IMR-90 (cell line): ENCODE measurements around the gene HS2ST1. TPM values are rescaled to one million over a fixed set of nuclear protein-coding genes. Genes with fewer than 3 reads are reported as not detected.

Experiments
- ATAC-seq: fragments of 200-7000 bp; cut with Tn5 transposase; 2 replicates; pipeline ENCODE4 v1.9.1; 2020; ENCODE audit warnings: low read depth, mild to moderate bottlenecking, moderate library complexity
- BruUV-seq: library from RNA; stranded (reverse); fragments of 400-500 nt; replicated peaks from 2 replicates; lab custom pipeline; 2021; lab: Mats Ljungman, UMichigan
- CTCF ChIA-PET: fragments of 300-600 bp; formaldehyde crosslinking; extraction: SDS; loops from one replicate; lab custom pipeline; 2021; ENCODE audit warnings: antibody characterized with exemption; lab: Yijun Ruan, JAX
- POLR2A ChIA-PET: fragments of 300-600 bp; sonication (Branson Sonifier 250); formaldehyde crosslinking; loops from one replicate; lab custom pipeline; 2022; ENCODE audit warnings: antibody characterized with exemption; ENCODE audit not compliant: unreplicated experiment; lab: Charles Lee
- DNase-seq: peaks from one replicate; pipeline ENCODE4 v3.0.0; 2013
- H2AFZ ChIP-seq: replicated peaks from 2 replicates; pipeline ENCODE3; 2013; ENCODE audit warnings: low read length, mild to moderate bottlenecking; ENCODE audit not compliant: poor library complexity
- H2AK5ac ChIP-seq: 2 replicates; pipeline ENCODE4 v1.6.1; 2013; ENCODE audit warnings: low read depth, low read length, inconsistent platforms
- H2AK9ac ChIP-seq: replicated peaks from 2 replicates; pipeline ENCODE3; 2013; ENCODE audit warnings: mild to moderate bottlenecking, low read depth, low read length, moderate library complexity; ENCODE audit not compliant: poor library complexity
- H2BK120ac ChIP-seq: 2 replicates; pipeline ENCODE4 v1.6.1; 2013; ENCODE audit warnings: low read depth, low read length, inconsistent platforms
- H2BK15ac ChIP-seq: 3 replicates; pipeline ENCODE4 v1.6.1; 2013; ENCODE audit warnings: low read depth, low read length, inconsistent platforms
- H2BK20ac ChIP-seq: 2 replicates; pipeline ENCODE4 v1.6.1; 2013; ENCODE audit warnings: low read depth, mild to moderate bottlenecking, inconsistent platforms, low read length, moderate library complexity
- H2BK5ac ChIP-seq: 2 replicates; pipeline ENCODE4 v1.6.1; 2013; ENCODE audit warnings: mild to moderate bottlenecking, low read depth, low read length, inconsistent platforms; ENCODE audit not compliant: poor library complexity, severe bottlenecking
- H3K14ac ChIP-seq: replicated peaks from 2 replicates; pipeline ENCODE4 v1.6.1; 2013; ENCODE audit warnings: low read depth, low read length, inconsistent platforms
- H3K18ac ChIP-seq: 2 replicates; pipeline ENCODE4 v1.6.1; 2013; ENCODE audit warnings: low read depth, low read length, control low read depth
- H3K23ac ChIP-seq: 2 replicates; pipeline ENCODE4 v1.6.1; 2013; ENCODE audit warnings: low read depth, low read length, inconsistent platforms
- H3K27ac ChIP-seq: 2 replicates; pipeline ENCODE4 v1.5.1; 2013; ENCODE audit warnings: mild to moderate bottlenecking, control low read depth, low read length; ENCODE audit not compliant: insufficient read depth
- H3K27me3 ChIP-seq: 2 replicates; pipeline ENCODE4 v1.6.1; 2013; ENCODE audit warnings: low read length; ENCODE audit not compliant: control insufficient read depth, insufficient read depth
- H3K36me3 ChIP-seq: 2 replicates; pipeline ENCODE4 v1.6.1; 2013; ENCODE audit warnings: low read length, mixed read lengths; ENCODE audit not compliant: control insufficient read depth, insufficient read depth
- H3K4ac ChIP-seq: 2 replicates; pipeline ENCODE4 v1.6.1; 2013; ENCODE audit warnings: low read depth, low read length, inconsistent platforms
- H3K4me1 ChIP-seq: 2 replicates; pipeline ENCODE4 v1.6.1; 2013; ENCODE audit warnings: low read length, mixed read lengths; ENCODE audit not compliant: control insufficient read depth, insufficient read depth
- H3K4me2 ChIP-seq: 2 replicates; pipeline ENCODE4 v1.6.1; 2013; ENCODE audit warnings: low read depth, mild to moderate bottlenecking, control low read depth, low read length, moderate library complexity
- H3K4me3 ChIP-seq: 2 replicates; pipeline ENCODE4 v1.5.1; 2013; ENCODE audit warnings: low read depth, mild to moderate bottlenecking, control low read depth, low read length, moderate library complexity; ENCODE audit not compliant: insufficient read depth
- H3K56ac ChIP-seq: 2 replicates; pipeline ENCODE4 v1.6.1; 2013; ENCODE audit warnings: low read length, inconsistent platforms; ENCODE audit not compliant: insufficient read depth; ENCODE audit errors: extremely low read depth
- H3K79me1 ChIP-seq, 2 experiments: 2 replicates each; pipeline ENCODE4 v1.6.1; 2013; ENCODE audit warnings: low read length in 2 of 2, inconsistent platforms in 1 of 2, low read depth in 1 of 2
- H3K9ac ChIP-seq: 2 replicates; pipeline ENCODE4 v1.6.1; 2013; ENCODE audit warnings: low read depth, low read length, control low read depth
- H3K9me1 ChIP-seq: 2 replicates; pipeline ENCODE4 v1.6.1; 2013; ENCODE audit warnings: low read length, inconsistent platforms; ENCODE audit not compliant: insufficient read depth
- H3K9me3 ChIP-seq: 2 replicates; pipeline ENCODE4 v1.6.1; 2013; ENCODE audit warnings: low read length; ENCODE audit not compliant: control insufficient read depth, insufficient read depth
- H4K20me1 ChIP-seq: 2 replicates; pipeline ENCODE4 v1.6.1; 2013; ENCODE audit warnings: low read length, inconsistent platforms; ENCODE audit not compliant: insufficient read depth
- H4K5ac ChIP-seq: 2 replicates; pipeline ENCODE4 v1.6.1; 2013; ENCODE audit warnings: mild to moderate bottlenecking, low read depth, low read length, control low read depth
- H4K8ac ChIP-seq, 2 experiments: 2 replicates each; pipeline ENCODE4 v1.6.1; 2013; ENCODE audit warnings: low read depth in 2 of 2, low read length in 2 of 2, control low read depth in 1 of 2, inconsistent platforms in 1 of 2
- H4K91ac ChIP-seq: 2 replicates; pipeline ENCODE4 v1.6.1; 2013; ENCODE audit warnings: low read depth, low read length, inconsistent platforms; ENCODE audit not compliant: insufficient read depth
- CEBPB ChIP-seq: IDR thresholded peaks from 2 replicates; pipeline ENCODE4 v1.6.1; 2012; ENCODE audit warnings: low read depth, low read length, improper control_type of control experiment
- CHD1 ChIP-seq: IDR thresholded peaks from 2 replicates; pipeline ENCODE4 v1.6.1; 2012; ENCODE audit warnings: low read depth, low read length, improper control_type of control experiment
- CTCF ChIP-seq: conservative IDR thresholded peaks from 2 replicates; pipeline ENCODE4 v1.5.1; 2012; ENCODE audit warnings: mild to moderate bottlenecking, low read depth, low read length, improper control_type of control experiment
- ELK1 ChIP-seq: fragments of 150-350 bp; IDR thresholded peaks from 2 replicates; pipeline ENCODE4 v1.6.1; 2016; ENCODE audit warnings: low read depth, mild to moderate bottlenecking, low read length, moderate library complexity, borderline replicate concordance
- FOS ChIP-seq: fragments of 150-350 bp; IDR thresholded peaks from 2 replicates; pipeline ENCODE4 v1.6.1; 2016; ENCODE audit warnings: low read depth, low read length
- MAFK ChIP-seq: IDR thresholded peaks from 2 replicates; pipeline ENCODE4 v1.6.1; 2012; ENCODE audit warnings: low read depth, low read length, improper control_type of control experiment
- MAZ ChIP-seq: IDR thresholded peaks from 2 replicates; pipeline ENCODE4 v1.6.1; 2012; ENCODE audit warnings: low read depth, mild to moderate bottlenecking, low read length, improper control_type of control experiment, moderate library complexity, borderline replicate concordance
- MXI1 ChIP-seq: IDR thresholded peaks from 2 replicates; pipeline ENCODE4 v1.6.1; 2012; ENCODE audit warnings: low read depth, mild to moderate bottlenecking, low read length, moderate library complexity, borderline replicate concordance
- NFE2L2 ChIP-seq: fragments of 150-350 bp; IDR thresholded peaks from 2 replicates; pipeline ENCODE4 v1.6.1; 2016; ENCODE audit warnings: low read depth, mild to moderate bottlenecking, low read length
- POLR2A ChIP-seq: IDR thresholded peaks from 2 replicates; pipeline ENCODE4 v1.6.1; 2012; ENCODE audit warnings: mild to moderate bottlenecking, low read depth, low read length
- RAD21 ChIP-seq: IDR thresholded peaks from 2 replicates; pipeline ENCODE4 v1.6.1; 2012; ENCODE audit warnings: low read length, improper control_type of control experiment
- RCOR1 ChIP-seq: IDR thresholded peaks from 2 replicates; pipeline ENCODE4 v1.6.1; 2012; ENCODE audit warnings: mild to moderate bottlenecking, low read length, improper control_type of control experiment; ENCODE audit not compliant: insufficient replicate concordance
- RFX5 ChIP-seq: IDR thresholded peaks from 2 replicates; pipeline ENCODE4 v1.8.0; 2012; ENCODE audit warnings: low read depth, mild to moderate bottlenecking, low read length, moderate library complexity
- SMC3 ChIP-seq: fragments of 150-350 bp; IDR thresholded peaks from 2 replicates; pipeline ENCODE4 v1.6.1; 2016; ENCODE audit warnings: low read depth, mild to moderate bottlenecking, antibody characterized with exemption, low read length, moderate library complexity
- USF2 ChIP-seq: fragments of 150-350 bp; IDR thresholded peaks from 2 replicates; pipeline ENCODE4 v1.6.1; 2017; ENCODE audit warnings: mild to moderate bottlenecking, antibody characterized with exemption, low read length, low read depth
- WGBS, 2 experiments: methylation state at CpG; one replicate each; pipeline versions ENCODE4 v1.1.5 to v1.1.7; 2013; ENCODE audit warnings: missing lambda C conversion rate in 2 of 2; ENCODE audit not compliant: insufficient read length in 1 of 2; ENCODE audit errors: extremely low coverage in 2 of 2; 5-methylcytosine and 5-hydroxymethylcytosine counted together
- dilution Hi-C: fragments of 300-500 bp; cut with HindIII; formaldehyde crosslinking; loops from one replicate; pipeline ENCODE4 v1.14.3; 2018; ENCODE audit warnings: low sequenced_read_pairs; ENCODE audit not compliant: unreplicated experiment
- in situ Hi-C: fragments of 300-500 bp; cut with MboI; formaldehyde crosslinking; loops from 3 replicates; pipeline ENCODE4 v1.14.3; 2019; ENCODE audit warnings: low sequenced_read_pairs, inconsistent platforms, mixed read lengths
- intact Hi-C: fragments of 100-400 bp; cut with micrococcal nuclease; formaldehyde crosslinking; loops from 2 replicates; pipeline ENCODE4 v1.10.0; 2022
- polyA plus RNA-seq, 3 experiments: library from polyadenylated mRNA; depleted of rRNA; stranded (reverse); fragments of >200 nt; gene quantifications; 2 replicates each; pipeline ENCODE4 v1.2.3, GENCODE V29; 2012; ENCODE audit warnings: low replicate concordance in 1 of 3
- total RNA-seq: library from RNA; depleted of rRNA; stranded (reverse); fragments of >200 nt; gene quantifications from 2 replicates; pipeline ENCODE4 v1.2.3, GENCODE V29; 2012

The HS2ST1 gene
- total and polyA plus RNA-seq, 2 of the 4 experiments (the other 2 are of a cell fraction), result 7.8 to 13.1 TPM

DNA sequence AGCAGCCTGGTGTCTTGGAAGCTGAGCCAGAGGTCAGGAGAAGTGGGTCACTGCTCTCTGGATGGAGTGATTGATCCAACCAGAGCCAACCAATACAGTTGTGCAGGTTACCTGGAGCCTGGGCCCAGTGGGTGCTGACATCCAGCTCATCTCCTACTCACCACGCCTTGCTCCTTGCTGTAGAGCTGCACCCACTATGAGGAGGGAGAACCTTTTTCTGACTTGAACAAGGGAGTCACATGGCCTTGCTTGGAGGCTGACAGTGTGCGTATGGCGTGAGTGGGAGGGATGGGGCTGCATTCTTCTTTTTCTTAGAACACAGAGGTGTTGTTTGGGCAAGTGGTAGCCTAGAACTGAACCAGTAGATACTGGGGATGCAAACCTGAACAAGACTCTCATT lies 213.1 kb downstream of the HS2ST1 start:
- H4K8ac ChIP-seq, result no peak overlapping the region
- TF ChIP-seq FOS (no peak), NFE2L2 (no peak), ELK1 (no peak), MAFK (no peak), MXI1 (no peak), CTCF (no peak), POLR2A (no peak), RAD21 (no peak), CEBPB (no peak), MAZ (no peak), USF2 (no peak), SMC3 (no peak), RFX5 (no peak), CHD1 (no peak), RCOR1 (no peak)
- no peak overlapping the region for H3K23ac ChIP-seq
- H3K9me3 ChIP-seq, result no peaks in the 10 kb centered on the region
- DNase-seq, result no peak
- no TSS peak for BruUV-seq
- no peak overlapping the region for H3K4ac ChIP-seq
- no CpG with 5 or more reads among the region's 3 CpGs for WGBS, 2 experiments
- peaks cover 4% of the 10 kb centered on the region; the same call in 1 of the 2 replicates for H3K4me1 ChIP-seq
- H2AFZ ChIP-seq, result no peak overlapping the region
- no peak overlapping the region for H3K9ac ChIP-seq
- no peak overlapping the region for H3K4me2 ChIP-seq
- H2BK15ac ChIP-seq, result no peak overlapping the region; the same call in 2 of the 3 replicates
- H3K79me1 ChIP-seq, result no peaks in the 10 kb centered on the region
- H3K27ac ChIP-seq, result no peak overlapping the region
- in situ Hi-C loops (loop anchor here (25.0 kb wide), 1 partner anchor 935 kb away; no protein-coding TSS in a partner anchor), intact Hi-C loops (no loop called here), dilution Hi-C loops (no loop called here)
- ChIA-PET CTCF (no interaction called here), POLR2A (no interaction called here)
- no peak for ATAC-seq
- H2BK5ac ChIP-seq, result no peak overlapping the region
- no peak overlapping the region for H3K56ac ChIP-seq
- no peak overlapping the region for H2AK9ac ChIP-seq
- no peak overlapping the region for H2BK120ac ChIP-seq
- peaks cover 2% of the 10 kb centered on the region; the same call in 1 of the 2 replicates for H3K27me3 ChIP-seq
- no peak overlapping the region for H4K91ac ChIP-seq
- no peak overlapping the region; the same call in 1 of the 2 replicates for H3K18ac ChIP-seq
- no peak overlapping the region for H2BK20ac ChIP-seq
- H4K5ac ChIP-seq, result no peak overlapping the region
- no peak overlapping the region for H3K4me3 ChIP-seq
- H3K14ac ChIP-seq, result no peak overlapping the region
- no peak overlapping the region for H2AK5ac ChIP-seq
- no peaks in the 10 kb centered on the region for H3K36me3 ChIP-seq
- no peaks in the 10 kb centered on the region; the same call in 1 of the 2 replicates for H3K9me1 ChIP-seq
- no peaks in the 10 kb centered on the region for H4K20me1 ChIP-seq
